ENCODE measurements around the gene EEF2K. TPM values are rescaled to one million over a fixed set of nuclear protein-coding genes. Genes with fewer than 3 reads are reported as not detected.

The EEF2K gene
- total RNA-seq, 1 donor from 2014 or later = 19.3 TPM

DNA sequence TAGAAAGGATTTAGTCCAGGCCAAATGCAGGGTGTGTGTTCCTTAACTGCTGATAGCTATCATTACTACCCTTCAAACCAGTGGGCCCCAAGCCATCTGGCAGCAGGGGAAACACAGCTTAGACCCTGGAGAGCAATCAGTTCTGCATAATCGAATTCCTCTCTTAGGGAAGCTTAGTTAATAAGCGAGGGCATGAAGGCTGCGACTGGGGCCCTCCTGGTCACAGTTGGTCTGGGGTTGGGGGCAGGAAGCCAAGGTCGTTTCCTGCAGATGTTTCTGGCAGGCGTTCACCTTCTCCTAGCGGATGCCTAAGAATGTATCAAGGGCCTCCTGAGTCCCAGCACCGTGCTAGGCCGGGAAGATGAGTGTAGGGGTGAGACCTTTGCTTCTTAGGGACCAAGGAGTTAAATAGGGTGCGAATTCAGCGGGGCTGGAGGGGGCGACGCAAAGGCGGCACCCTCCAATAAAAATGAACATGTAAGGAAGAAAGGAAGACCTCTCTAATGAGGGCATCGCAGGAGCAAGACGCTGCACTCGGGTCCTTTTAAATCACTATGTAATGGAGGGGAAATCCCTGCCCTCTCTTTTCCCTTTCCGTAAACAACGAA lies 16.5 kb upstream of the EEF2K start:
- DNase-seq (ENCODE audit: low spot score) = peak; percentile 49
- no peaks in the 10 kb centered on the region for H3K9me3 Mint-ChIP-seq (ENCODE audit: unreplicated experiment)
- peak overlapping the region; percentile 96 for H3K27ac Mint-ChIP-seq (ENCODE audit: unreplicated experiment)
- H3K4me1 Mint-ChIP-seq (ENCODE audit: unreplicated experiment) = peaks cover 40% of the 10 kb centered on the region
- H3K4me3 Mint-ChIP-seq (ENCODE audit: unreplicated experiment) = peak overlapping the region; percentile 91
- peaks cover 6% of the 10 kb centered on the region for H3K36me3 Mint-ChIP-seq (ENCODE audit: low read depth, unreplicated experiment)
- H3K27me3 Mint-ChIP-seq (ENCODE audit: unreplicated experiment) = peaks cover 21% of the 10 kb centered on the region
- TF ChIP-seq, protein P1, sequence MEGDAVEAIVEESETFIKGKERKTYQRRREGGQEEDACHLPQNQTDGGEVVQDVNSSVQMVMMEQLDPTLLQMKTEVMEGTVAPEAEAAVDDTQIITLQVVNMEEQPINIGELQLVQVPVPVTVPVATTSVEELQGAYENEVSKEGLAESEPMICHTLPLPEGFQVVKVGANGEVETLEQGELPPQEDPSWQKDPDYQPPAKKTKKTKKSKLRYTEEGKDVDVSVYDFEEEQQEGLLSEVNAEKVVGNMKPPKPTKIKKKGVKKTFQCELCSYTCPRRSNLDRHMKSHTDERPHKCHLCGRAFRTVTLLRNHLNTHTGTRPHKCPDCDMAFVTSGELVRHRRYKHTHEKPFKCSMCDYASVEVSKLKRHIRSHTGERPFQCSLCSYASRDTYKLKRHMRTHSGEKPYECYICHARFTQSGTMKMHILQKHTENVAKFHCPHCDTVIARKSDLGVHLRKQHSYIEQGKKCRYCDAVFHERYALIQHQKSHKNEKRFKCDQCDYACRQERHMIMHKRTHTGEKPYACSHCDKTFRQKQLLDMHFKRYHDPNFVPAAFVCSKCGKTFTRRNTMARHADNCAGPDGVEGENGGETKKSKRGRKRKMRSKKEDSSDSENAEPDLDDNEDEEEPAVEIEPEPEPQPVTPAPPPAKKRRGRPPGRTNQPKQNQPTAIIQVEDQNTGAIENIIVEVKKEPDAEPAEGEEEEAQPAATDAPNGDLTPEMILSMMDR (IDR thresholded peaks at IDR 0.05; ENCODE audit: unreplicated experiment) = no peak

DNA sequence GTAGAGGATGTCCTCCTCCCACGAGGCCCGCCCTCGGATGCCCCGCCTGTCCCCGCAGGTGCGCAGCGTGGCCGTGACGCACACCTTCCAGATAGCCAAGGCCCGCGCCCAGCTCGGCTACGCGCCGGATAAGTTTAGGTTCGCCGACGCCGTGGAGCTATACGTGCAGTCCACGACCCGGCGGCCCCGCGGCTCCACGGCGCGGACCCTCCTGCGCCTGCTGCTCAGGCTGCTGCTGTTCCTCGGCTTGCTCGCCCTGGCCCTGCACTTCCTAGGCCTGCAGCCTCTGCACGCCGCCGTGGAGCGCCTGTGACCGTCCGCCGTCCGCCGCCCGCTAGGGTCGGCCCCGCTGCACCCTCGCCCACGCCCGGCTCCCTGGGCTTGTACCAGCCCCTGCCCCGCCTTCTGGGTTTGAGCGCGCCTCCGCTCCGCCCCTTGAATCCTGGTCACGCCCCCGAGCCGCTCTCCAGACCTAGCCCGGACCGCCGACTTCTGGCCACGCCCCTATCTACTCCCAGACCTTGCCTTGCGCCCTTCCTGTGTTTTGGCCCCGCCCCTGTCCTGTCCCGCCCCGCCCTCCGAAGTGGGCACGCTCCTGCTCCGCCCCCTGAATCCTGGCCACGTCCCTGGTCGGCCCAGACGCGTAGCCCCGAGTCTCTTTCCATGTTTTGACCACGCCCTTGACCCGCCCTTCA lies 15.8 kb upstream of the EEF2K start:
- Mint-ChIP-seq H3K27ac (ENCODE audit: unreplicated experiment) (peak overlapping the region; percentile 97), H3K9me3 (ENCODE audit: unreplicated experiment) (no peaks in the 10 kb centered on the region), H3K4me3 (ENCODE audit: unreplicated experiment) (peak overlapping the region; percentile 91), H3K4me1 (ENCODE audit: unreplicated experiment) (peaks cover 46% of the 10 kb centered on the region), H3K27me3 (ENCODE audit: unreplicated experiment) (peaks cover 21% of the 10 kb centered on the region), H3K36me3 (ENCODE audit: low read depth, unreplicated experiment) (peaks cover 10% of the 10 kb centered on the region)
- TF ChIP-seq, protein P1 (IDR thresholded peaks at IDR 0.05; ENCODE audit: unreplicated experiment) = no peak
- peak; percentile 100 for DNase-seq (ENCODE audit: low spot score)

- H3K36me3 Mint-ChIP-seq (ENCODE audit: low read depth, unreplicated experiment) = peaks cover 15% of the 10 kb centered on the region
- peak; percentile 89 for DNase-seq (ENCODE audit: low spot score)
- peak overlapping the region; percentile 87 for H3K4me3 Mint-ChIP-seq (ENCODE audit: unreplicated experiment)
- no peaks in the 10 kb centered on the region for H3K9me3 Mint-ChIP-seq (ENCODE audit: unreplicated experiment)
- H3K27ac Mint-ChIP-seq (ENCODE audit: unreplicated experiment) = peak overlapping the region; percentile 97
- H3K4me1 Mint-ChIP-seq (ENCODE audit: unreplicated experiment) = peaks cover 52% of the 10 kb centered on the region
- peaks cover 24% of the 10 kb centered on the region for H3K27me3 Mint-ChIP-seq (ENCODE audit: unreplicated experiment)
- TF ChIP-seq, protein P1 (IDR thresholded peaks at IDR 0.05; ENCODE audit: unreplicated experiment) = no peak
Measured at GRCh38 chr16:22190776-22191531, 15.1 kb upstream of the EEF2K start.

DNA sequence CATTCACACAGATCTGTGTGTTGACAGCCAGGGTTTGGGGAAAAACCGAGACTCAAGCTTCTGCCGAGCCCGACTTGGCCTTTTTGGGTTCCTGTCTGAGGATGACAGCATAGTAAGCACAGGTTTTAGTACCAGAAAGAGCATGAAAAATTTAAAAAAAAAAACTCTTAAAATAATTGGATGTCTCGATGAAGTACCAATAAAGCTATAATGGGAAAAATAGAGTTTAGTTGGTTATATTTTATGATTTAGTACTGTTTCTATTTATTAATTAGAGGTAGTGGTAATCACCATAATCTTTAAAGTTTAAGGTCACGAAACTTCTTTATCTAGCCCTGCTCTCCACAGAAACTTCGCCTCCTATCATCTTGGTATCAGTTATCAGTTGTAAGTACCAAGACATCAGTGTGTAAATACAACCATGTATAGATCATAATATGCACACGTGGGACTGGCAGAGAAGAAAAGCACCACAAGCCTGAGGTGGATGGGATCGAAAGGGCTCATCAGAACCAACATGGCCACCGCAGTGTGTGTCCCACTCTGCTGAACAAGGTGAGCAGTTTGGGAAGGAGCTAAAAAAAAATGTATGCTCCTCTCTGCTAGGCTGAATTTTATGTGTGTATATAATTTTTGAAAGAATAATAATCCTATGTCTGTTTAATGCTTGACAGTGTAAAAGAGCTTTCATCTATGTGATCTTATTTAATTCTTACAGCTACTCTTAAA lies 14.4 kb upstream of the EEF2K start:
- Mint-ChIP-seq H3K4me3 (ENCODE audit: unreplicated experiment) (peak overlapping the region; percentile 87), H3K9me3 (ENCODE audit: unreplicated experiment) (no peaks in the 10 kb centered on the region), H3K27ac (ENCODE audit: unreplicated experiment) (peak overlapping the region; percentile 97), H3K27me3 (ENCODE audit: unreplicated experiment) (peaks cover 24% of the 10 kb centered on the region), H3K4me1 (ENCODE audit: unreplicated experiment) (peaks cover 52% of the 10 kb centered on the region), H3K36me3 (ENCODE audit: low read depth, unreplicated experiment) (peaks cover 15% of the 10 kb centered on the region)
- TF ChIP-seq, protein P1 (IDR thresholded peaks at IDR 0.05; ENCODE audit: unreplicated experiment) = no peak
- no peak for DNase-seq (ENCODE audit: low spot score)

Data from endothelial cell (in vitro differentiated cells).